ENCODE data around the gene IL12RB1. TPM values are rescaled to one million over a fixed set of nuclear protein-coding genes. Genes with fewer than 3 reads are reported as not detected.

IL12RB1 gene
- total and polyA plus RNA-seq, 10 donors, result 9.9 to 31.6 (median 24.2) TPM

DNA sequence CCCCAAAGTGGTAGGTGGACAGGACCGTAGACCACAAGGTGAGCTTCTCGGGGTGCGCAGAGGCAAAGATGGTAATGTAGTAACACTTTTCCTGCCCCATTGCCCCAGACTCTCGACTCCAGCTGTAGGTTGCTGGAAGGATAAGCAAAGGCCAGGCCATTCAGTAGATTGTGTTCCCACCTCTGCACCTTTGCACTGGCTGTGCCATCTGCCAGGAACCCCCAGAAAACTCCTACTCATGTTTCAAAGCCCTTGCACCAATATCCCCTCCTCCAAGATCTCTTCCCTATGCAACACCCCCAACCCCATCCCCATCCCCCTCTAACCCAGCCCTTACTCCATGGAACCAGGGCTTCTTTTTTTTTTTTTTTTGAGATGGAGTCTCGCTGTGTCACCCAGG, 18.3 kb downstream of the IL12RB1 start:
- TF ChIP-seq POLR2A (IDR thresholded peaks at IDR 0.05), result no peak
- TF ChIP-seq, protein P1, sequence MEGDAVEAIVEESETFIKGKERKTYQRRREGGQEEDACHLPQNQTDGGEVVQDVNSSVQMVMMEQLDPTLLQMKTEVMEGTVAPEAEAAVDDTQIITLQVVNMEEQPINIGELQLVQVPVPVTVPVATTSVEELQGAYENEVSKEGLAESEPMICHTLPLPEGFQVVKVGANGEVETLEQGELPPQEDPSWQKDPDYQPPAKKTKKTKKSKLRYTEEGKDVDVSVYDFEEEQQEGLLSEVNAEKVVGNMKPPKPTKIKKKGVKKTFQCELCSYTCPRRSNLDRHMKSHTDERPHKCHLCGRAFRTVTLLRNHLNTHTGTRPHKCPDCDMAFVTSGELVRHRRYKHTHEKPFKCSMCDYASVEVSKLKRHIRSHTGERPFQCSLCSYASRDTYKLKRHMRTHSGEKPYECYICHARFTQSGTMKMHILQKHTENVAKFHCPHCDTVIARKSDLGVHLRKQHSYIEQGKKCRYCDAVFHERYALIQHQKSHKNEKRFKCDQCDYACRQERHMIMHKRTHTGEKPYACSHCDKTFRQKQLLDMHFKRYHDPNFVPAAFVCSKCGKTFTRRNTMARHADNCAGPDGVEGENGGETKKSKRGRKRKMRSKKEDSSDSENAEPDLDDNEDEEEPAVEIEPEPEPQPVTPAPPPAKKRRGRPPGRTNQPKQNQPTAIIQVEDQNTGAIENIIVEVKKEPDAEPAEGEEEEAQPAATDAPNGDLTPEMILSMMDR (IDR thresholded peaks at IDR 0.05 in 8 of 11, conservative IDR thresholded peaks at IDR 0.05 in 3 of 11), result no peak
- TF ChIP-seq POLR2AphosphoS5 (IDR thresholded peaks at IDR 0.05), result no peak
- H3K27ac ChIP-seq, result no peak overlapping the region
- H3K27me3 ChIP-seq (replicated peaks in 1 of 7), result no peaks in the 10 kb centered on the region
- H3K36me3 ChIP-seq, result peaks cover 0 to 90% (median 21%) of the 10 kb centered on the region in 6 donors
- peaks cover 0 to 4% (median 0%) of the 10 kb centered on the region in 6 donors for H3K4me1 ChIP-seq
- no peak overlapping the region for H3K4me3 ChIP-seq
- no peaks in the 10 kb centered on the region for H3K9me3 ChIP-seq
- DNase-seq, result no peak
- intact Hi-C loops (cut with DNase I; ENCODE audit: low total_unique reads), result no loop called here
- 90 to 99% (median 95%) methylated on average over 5 of the region's 5 CpGs for WGBS, 5 donors

DNA sequence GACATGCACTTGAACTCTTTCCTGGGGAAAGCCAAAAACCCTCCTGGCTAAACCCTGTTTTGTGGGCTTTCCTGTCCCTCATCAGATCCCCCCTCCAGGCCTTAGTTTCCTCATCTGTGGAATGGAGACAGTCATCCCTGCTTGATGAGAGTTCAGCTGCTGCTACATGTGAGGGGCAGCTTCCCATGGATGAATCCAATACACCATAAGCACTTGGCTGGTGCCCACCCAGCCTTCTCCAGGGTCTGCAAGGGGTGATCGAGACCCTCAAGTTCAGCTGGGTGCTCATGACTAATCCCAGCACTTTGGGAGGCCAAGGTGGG, 21.6 kb downstream of the IL12RB1 start:
- H3K27me3 ChIP-seq (replicated peaks in 1 of 7), result no peaks in the 10 kb centered on the region
- no peak overlapping the region for H3K27ac ChIP-seq
- H3K4me3 ChIP-seq, result no peak overlapping the region
- H3K4me1 ChIP-seq, result no peaks in the 10 kb centered on the region
- peaks cover 0 to 85% (median 9%) of the 10 kb centered on the region in 6 donors for H3K36me3 ChIP-seq
- WGBS, 5 donors, result 75 to 100% (median 88%) methylated on average over 1 of the region's 1 CpG
- H3K9me3 ChIP-seq, result no peaks in the 10 kb centered on the region
- intact Hi-C loops (cut with DNase I; ENCODE audit: low total_unique reads), result no loop called here
- TF ChIP-seq, protein P1 (IDR thresholded peaks at IDR 0.05 in 8 of 11, conservative IDR thresholded peaks at IDR 0.05 in 3 of 11), result no peak
- TF ChIP-seq POLR2A (IDR thresholded peaks at IDR 0.05) (no peak), POLR2AphosphoS5 (IDR thresholded peaks at IDR 0.05) (no peak)
- DNase-seq, result no peak

DNA sequence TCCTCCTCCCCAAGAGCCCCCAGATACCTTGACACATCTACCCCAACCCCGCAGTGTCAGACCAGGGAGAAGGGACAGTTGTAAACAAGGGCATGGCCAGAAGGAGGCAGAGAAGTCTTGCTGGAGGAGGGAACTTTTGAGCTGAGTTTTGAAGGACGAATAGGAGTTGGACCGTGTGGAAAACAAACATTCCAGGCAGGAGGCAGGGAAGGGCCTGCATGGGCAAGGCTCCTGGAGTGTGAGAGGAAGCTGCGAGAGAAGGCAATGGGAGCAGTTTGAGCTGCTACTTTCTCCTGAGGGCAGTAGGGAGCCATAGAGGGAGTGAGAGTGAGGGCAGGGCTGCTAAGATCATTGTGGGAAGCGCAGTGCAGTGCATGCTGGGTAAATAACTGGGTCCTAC, 23.3 kb downstream of the IL12RB1 start:
- H3K4me1 ChIP-seq, result peaks cover 3 to 8% (median 4%) of the 10 kb centered on the region in 6 donors
- H3K27ac ChIP-seq, result no peak overlapping the region
- no peak overlapping the region for H3K4me3 ChIP-seq
- intact Hi-C loops (cut with DNase I; ENCODE audit: low total_unique reads), result no loop called here
- H3K36me3 ChIP-seq, result peaks cover 0 to 82% (median 0%) of the 10 kb centered on the region in 6 donors
- no peak for DNase-seq
- WGBS, 5 donors, result 87 to 94% (median 90%) methylated on average over 5 of the region's 5 CpGs
- no peaks in the 10 kb centered on the region for H3K27me3 ChIP-seq (replicated peaks in 1 of 7)
- no peaks in the 10 kb centered on the region for H3K9me3 ChIP-seq
- TF ChIP-seq, protein P1 (IDR thresholded peaks at IDR 0.05 in 8 of 11, conservative IDR thresholded peaks at IDR 0.05 in 3 of 11), result peak in 2 of 11 experiments; percentile 25 to 38
- TF ChIP-seq POLR2AphosphoS5 (IDR thresholded peaks at IDR 0.05), result no peak

DNA sequence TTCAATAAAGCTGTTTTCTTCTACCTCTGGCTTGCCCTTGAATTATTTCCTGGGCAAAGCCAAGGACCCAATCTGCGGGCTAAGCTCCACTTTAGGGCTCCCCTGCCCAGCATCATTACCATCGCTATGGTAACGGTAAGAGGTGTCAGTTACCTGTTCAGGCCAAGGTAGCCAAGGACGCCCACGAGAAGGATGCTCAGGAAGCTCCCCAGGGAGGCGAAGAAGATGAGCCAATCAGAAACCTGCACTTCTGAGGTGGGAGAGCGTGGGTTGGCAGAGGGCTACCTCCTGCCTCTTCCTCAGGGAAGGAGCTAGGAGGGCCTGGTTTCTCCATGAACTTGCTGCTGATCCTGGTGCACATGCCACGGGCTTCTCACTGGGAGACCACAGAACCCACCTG, 24.7 kb downstream of the IL12RB1 start:
- DNase-seq, result no peak
- Histone ChIP-seq H3K9me3 (no peaks in the 10 kb centered on the region), H3K4me1 (peaks cover 7 to 21% (median 14%) of the 10 kb centered on the region in 6 donors), H3K4me3 (no peak overlapping the region), H3K27ac (no peak overlapping the region), H3K27me3 (replicated peaks in 1 of 7) (no peaks in the 10 kb centered on the region), H3K36me3 (peaks cover 0 to 75% (median 0%) of the 10 kb centered on the region in 6 donors)
- intact Hi-C loops (cut with DNase I; ENCODE audit: low total_unique reads), result no loop called here
- WGBS, 5 donors, result 73 to 86% (median 82%) methylated on average over 7 to 8 of the region's 8 CpGs
- no peak for TF ChIP-seq POLR2AphosphoS5 (IDR thresholded peaks at IDR 0.05)
- TF ChIP-seq POLR2A (IDR thresholded peaks at IDR 0.05), result no peak
- TF ChIP-seq, protein P1 (IDR thresholded peaks at IDR 0.05 in 8 of 11, conservative IDR thresholded peaks at IDR 0.05 in 3 of 11), result no peak
